Aorta (tissue), 5 donors: ENCODE measurements around the gene CHPT1. TPM values are rescaled to one million over a fixed set of nuclear protein-coding genes. Genes with fewer than 3 reads are reported as not detected.

Experiments
- ATAC-seq: fragments of 200-7000 bp; cut with Tn5 transposase; one replicate; pipeline ENCODE4 v1.9.1; 2022; ENCODE audit warnings: moderate library complexity; ENCODE audit not compliant: low FRiP score
- DNase-seq, 2 donors: peaks; one replicate each; pipeline ENCODE4 v3.0.0-alpha.2; 2020
- H3K27ac ChIP-seq, 2 donors: one replicate each; pipeline ENCODE4 v1.5.1; 2013; ENCODE audit warnings: low read length in 2 of 2, mild to moderate bottlenecking in 2 of 2, moderate library complexity in 2 of 2, control low read depth in 1 of 2, inconsistent platforms in 1 of 2, low read depth in 1 of 2
- H3K27me3 ChIP-seq, 2 donors: one replicate each; pipeline ENCODE4 v1.6.1; 2013; ENCODE audit warnings: control low read depth in 1 of 2, low read length in 1 of 2, mild to moderate bottlenecking in 1 of 2, moderate library complexity in 1 of 2; ENCODE audit not compliant: insufficient read depth in 2 of 2, control insufficient read depth in 1 of 2
- H3K36me3 ChIP-seq, 2 donors: one replicate each; pipeline ENCODE4 v1.6.1; 2013; ENCODE audit warnings: control low read depth in 1 of 2, low read length in 1 of 2, mild to moderate bottlenecking in 1 of 2; ENCODE audit not compliant: insufficient read depth in 2 of 2, control insufficient read depth in 1 of 2
- H3K4me1 ChIP-seq, 2 donors: one replicate each; pipeline ENCODE4 v1.6.1; 2013; ENCODE audit warnings: low read length in 2 of 2, control low read depth in 1 of 2, mild to moderate bottlenecking in 1 of 2, moderate library complexity in 1 of 2; ENCODE audit not compliant: insufficient read depth in 2 of 2, control insufficient read depth in 1 of 2
- H3K4me3 ChIP-seq, 2 donors: one replicate each; pipeline ENCODE4 v1.5.1; 2013; ENCODE audit warnings: low read length in 2 of 2, control low read depth in 1 of 2, mild to moderate bottlenecking in 1 of 2
- H3K9me3 ChIP-seq: one replicate; pipeline ENCODE4 v1.6.1; 2013; ENCODE audit warnings: mild to moderate bottlenecking, low read length; ENCODE audit not compliant: control insufficient read depth
- WGBS, 2 donors: extraction: QIAGEN DNeasy Blood & Tissue Kit; methylation state at CpG; one replicate each; pipeline ENCODE4 v1.1.7; 2013; 5-methylcytosine and 5-hydroxymethylcytosine counted together
- intact Hi-C, 2 donors: fragments of 100-400 bp; cut with DNase I; formaldehyde crosslinking; loops; one replicate each; pipeline versions ENCODE4 v1.14.2 to v1.15.0; 2022
- polyA plus RNA-seq, 2 donors: library from polyadenylated mRNA; stranded (reverse); fragments of 200-250 nt; gene quantifications; one replicate each; pipeline ENCODE4 v1.2.3, GENCODE V29; 2013
- total RNA-seq, 2 donors: library from RNA; stranded (reverse); fragmentation: NEBNext Ultra II Directional; extraction: Animal tissue kit (Norgen Biotek cat#: 25700); gene quantifications; one replicate each; pipeline ENCODE4 v1.2.1, GENCODE V29; 2021
- donor health status: healthy with polysubstance abuse.
- donor health status: Bipolar disorder and iron deficiency.
- donor health status: DM: no; HTN: no; CAD: no.
- donor health status: DM: no; HTN: no; CAD: no.
- donor health status: DM: yes; HTN: yes; CAD: no.

CHPT1 gene
- total and polyA plus RNA-seq, 4 donors, result 34.1 to 83.8 (median 45.9) TPM

GRCh38 chr12:101706403-101706802 is 9.0 kb downstream of the CHPT1 start:
- no peak for DNase-seq
- intact Hi-C loops, result no loop called here
- Histone ChIP-seq H3K36me3 (no peaks in the 10 kb centered on the region), H3K4me1 (peaks cover 0 to 2% of the 10 kb centered on the region in 2 donors), H3K9me3 (no peaks in the 10 kb centered on the region), H3K27ac (no peak overlapping the region), H3K4me3 (no peak overlapping the region), H3K27me3 (no peaks in the 10 kb centered on the region)
- 99 to 100% methylated on average over 1 of the region's 1 CpG for WGBS, 2 donors
- no peak for ATAC-seq

GRCh38 chr12:101707131-101707782 is 9.8 kb downstream of the CHPT1 start:
- peaks cover 0 to 2% of the 10 kb centered on the region in 2 donors for H3K4me1 ChIP-seq
- intact Hi-C loops, result no loop called here
- H3K27ac ChIP-seq, result no peak overlapping the region
- no peaks in the 10 kb centered on the region for H3K36me3 ChIP-seq
- no peak for DNase-seq
- ATAC-seq, result no peak
- no peaks in the 10 kb centered on the region for H3K27me3 ChIP-seq
- H3K4me3 ChIP-seq, result no peak overlapping the region
- H3K9me3 ChIP-seq, result no peaks in the 10 kb centered on the region

- Histone ChIP-seq H3K36me3 (no peaks in the 10 kb centered on the region), H3K4me1 (peaks cover 0 to 2% of the 10 kb centered on the region in 2 donors), H3K4me3 (no peak overlapping the region), H3K27me3 (no peaks in the 10 kb centered on the region), H3K9me3 (no peaks in the 10 kb centered on the region), H3K27ac (no peak overlapping the region)
- WGBS, 2 donors, result 94 to 95% methylated on average over 4 of the region's 4 CpGs
- ATAC-seq (no peak), DNase-seq (no peak)
- intact Hi-C loops, result no loop called here
These were observed 12.8 kb downstream of the CHPT1 start for GRCh38 chr12:101710288-101710687.

GRCh38 chr12:101713059-101713682 is 15.7 kb downstream of the CHPT1 start:
- peaks cover 0 to 2% of the 10 kb centered on the region in 2 donors for H3K4me1 ChIP-seq
- H3K27ac ChIP-seq, result no peak overlapping the region
- peak; percentile 79 for ATAC-seq
- no peaks in the 10 kb centered on the region for H3K27me3 ChIP-seq
- intact Hi-C loops, result no loop called here
- H3K9me3 ChIP-seq, result no peaks in the 10 kb centered on the region
- H3K4me3 ChIP-seq, result no peak overlapping the region
- DNase-seq, result peak in 1 of 2 donors; percentile 64
- 66 to 75% methylated on average over 5 of the region's 5 CpGs for WGBS, 2 donors
- H3K36me3 ChIP-seq, result no peaks in the 10 kb centered on the region

GRCh38 chr12:101713930-101714329 is 16.5 kb downstream of the CHPT1 start:
- Histone ChIP-seq H3K27ac (no peak overlapping the region), H3K36me3 (no peaks in the 10 kb centered on the region), H3K27me3 (no peaks in the 10 kb centered on the region), H3K4me1 (peaks cover 0 to 2% of the 10 kb centered on the region in 2 donors), H3K4me3 (no peak overlapping the region), H3K9me3 (no peaks in the 10 kb centered on the region)
- ATAC-seq (no peak), DNase-seq (no peak)
- intact Hi-C loops, result no loop called here
- WGBS, 2 donors, result 88 to 91% methylated on average over 2 of the region's 2 CpGs

GRCh38 chr12:101714877-101715444 is 17.5 kb downstream of the CHPT1 start:
- WGBS, 2 donors, result 89 to 92% methylated on average over 3 of the region's 3 CpGs
- Histone ChIP-seq H3K27me3 (no peaks in the 10 kb centered on the region), H3K27ac (no peak overlapping the region), H3K36me3 (no peaks in the 10 kb centered on the region), H3K9me3 (no peaks in the 10 kb centered on the region), H3K4me3 (no peak overlapping the region), H3K4me1 (peaks cover 0 to 2% of the 10 kb centered on the region in 2 donors)
- intact Hi-C loops, result no loop called here
- no peak for DNase-seq
- no peak for ATAC-seq

GRCh38 chr12:101719566-101719965 is 22.1 kb downstream of the CHPT1 start:
- no peak for ATAC-seq
- intact Hi-C loops, result no loop called here
- Histone ChIP-seq H3K4me3 (no peak overlapping the region), H3K27ac (no peak overlapping the region), H3K27me3 (no peaks in the 10 kb centered on the region), H3K9me3 (no peaks in the 10 kb centered on the region), H3K4me1 (no peaks in the 10 kb centered on the region), H3K36me3 (no peaks in the 10 kb centered on the region)
- DNase-seq, result no peak

- DNase-seq (no peak), ATAC-seq (no peak)
- H3K4me1 ChIP-seq, result no peaks in the 10 kb centered on the region
- no peak overlapping the region for H3K27ac ChIP-seq
- no peak overlapping the region for H3K4me3 ChIP-seq
- H3K27me3 ChIP-seq, result no peaks in the 10 kb centered on the region
- H3K36me3 ChIP-seq, result no peaks in the 10 kb centered on the region
- H3K9me3 ChIP-seq, result no peaks in the 10 kb centered on the region
- intact Hi-C loops, result no loop called here
These were observed 22.7 kb downstream of the CHPT1 start for GRCh38 chr12:101720118-101720517.

GRCh38 chr12:101722392-101722791 is 25.0 kb downstream of the CHPT1 start:
- Histone ChIP-seq H3K4me1 (no peaks in the 10 kb centered on the region), H3K27me3 (no peaks in the 10 kb centered on the region), H3K9me3 (no peaks in the 10 kb centered on the region), H3K36me3 (no peaks in the 10 kb centered on the region), H3K4me3 (no peak overlapping the region), H3K27ac (no peak overlapping the region)
- WGBS, 2 donors, result 94 to 99% methylated on average over 4 of the region's 4 CpGs
- ATAC-seq (no peak), DNase-seq (no peak)
- intact Hi-C loops, result no loop called here
